Peyer's patch (tissue), 4 donors: ENCODE data around the gene FARS2.

Experiments used
- POLR2A ChIP-seq, 2 donors: fragments of 450-650 bp; IDR thresholded peaks; one replicate each; pipeline ENCODE4 v1.5.1; 2017; ENCODE audit warnings: antibody characterized with exemption in 2 of 2, mild to moderate bottlenecking in 2 of 2, moderate library complexity in 2 of 2
- TF ChIP-seq, protein P1 (sequence below), 6 experiments: fragments of 450-650 bp in 4 of 6; fragments of 200-600 bp in 2 of 6; sonication (generic) in 1 of 6; IDR thresholded peaks; one replicate each; pipeline ENCODE4 v1.5.1; 2017 to 2019; ENCODE audit warnings: antibody characterized with exemption in 6 of 6, mild to moderate bottlenecking in 3 of 6, moderate library complexity in 1 of 6

DNA sequence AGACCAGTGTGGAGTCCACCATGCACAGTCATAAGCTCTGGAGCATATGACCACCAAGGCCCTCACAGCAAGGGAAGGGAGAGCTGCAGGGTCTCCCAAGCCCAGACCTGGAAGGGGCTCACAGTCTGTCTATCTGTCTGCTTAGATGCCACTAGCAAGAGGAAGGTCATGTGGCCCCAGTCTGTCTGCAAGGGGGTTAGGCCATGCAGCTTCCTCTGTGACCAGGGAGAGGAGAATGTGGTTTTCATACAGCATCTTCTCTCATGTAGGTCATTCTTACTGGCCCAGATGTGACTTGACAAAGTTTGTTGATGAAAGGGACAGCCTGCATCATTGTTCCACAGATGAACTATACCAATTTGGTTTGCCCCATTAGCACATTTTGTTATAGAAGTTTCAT, 260.8 kb downstream of the FARS2 start:
- TF ChIP-seq, protein P1, sequence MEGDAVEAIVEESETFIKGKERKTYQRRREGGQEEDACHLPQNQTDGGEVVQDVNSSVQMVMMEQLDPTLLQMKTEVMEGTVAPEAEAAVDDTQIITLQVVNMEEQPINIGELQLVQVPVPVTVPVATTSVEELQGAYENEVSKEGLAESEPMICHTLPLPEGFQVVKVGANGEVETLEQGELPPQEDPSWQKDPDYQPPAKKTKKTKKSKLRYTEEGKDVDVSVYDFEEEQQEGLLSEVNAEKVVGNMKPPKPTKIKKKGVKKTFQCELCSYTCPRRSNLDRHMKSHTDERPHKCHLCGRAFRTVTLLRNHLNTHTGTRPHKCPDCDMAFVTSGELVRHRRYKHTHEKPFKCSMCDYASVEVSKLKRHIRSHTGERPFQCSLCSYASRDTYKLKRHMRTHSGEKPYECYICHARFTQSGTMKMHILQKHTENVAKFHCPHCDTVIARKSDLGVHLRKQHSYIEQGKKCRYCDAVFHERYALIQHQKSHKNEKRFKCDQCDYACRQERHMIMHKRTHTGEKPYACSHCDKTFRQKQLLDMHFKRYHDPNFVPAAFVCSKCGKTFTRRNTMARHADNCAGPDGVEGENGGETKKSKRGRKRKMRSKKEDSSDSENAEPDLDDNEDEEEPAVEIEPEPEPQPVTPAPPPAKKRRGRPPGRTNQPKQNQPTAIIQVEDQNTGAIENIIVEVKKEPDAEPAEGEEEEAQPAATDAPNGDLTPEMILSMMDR (IDR thresholded peaks at IDR 0.05) = no peak
- no peak for TF ChIP-seq POLR2A (IDR thresholded peaks at IDR 0.05)
